NCI-H187 treated with DMSO at 0.1 percent for 48 hours (cell line): ENCODE measurements around the gene EXTL1.

Experiments
- DNase-seq: peaks from one replicate; lab custom pipeline; 2025; lab: John Stamatoyannopoulos, UW

The EXTL1 gene

DNA sequence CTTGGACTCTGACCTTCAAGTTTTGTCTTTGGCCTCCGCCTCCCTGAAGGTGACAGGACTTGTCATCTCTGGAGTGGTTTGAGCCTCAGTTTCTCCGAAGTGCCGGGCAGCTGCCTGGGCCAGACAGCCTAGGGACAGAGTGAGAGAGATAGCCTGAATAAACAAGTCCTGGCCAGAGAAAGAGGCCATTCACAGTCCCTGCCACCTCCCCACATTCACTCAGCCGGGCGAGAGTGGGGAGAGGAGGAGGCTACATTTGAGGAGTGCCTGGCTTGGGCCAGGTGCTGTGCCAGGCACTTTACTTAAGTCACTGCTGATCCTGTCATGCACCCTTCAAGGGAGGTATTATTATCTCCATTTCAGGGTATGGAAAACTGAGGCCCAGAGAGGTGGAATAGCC lies 3.5 kb downstream of the EXTL1 start:
- no peak for DNase-seq

DNA sequence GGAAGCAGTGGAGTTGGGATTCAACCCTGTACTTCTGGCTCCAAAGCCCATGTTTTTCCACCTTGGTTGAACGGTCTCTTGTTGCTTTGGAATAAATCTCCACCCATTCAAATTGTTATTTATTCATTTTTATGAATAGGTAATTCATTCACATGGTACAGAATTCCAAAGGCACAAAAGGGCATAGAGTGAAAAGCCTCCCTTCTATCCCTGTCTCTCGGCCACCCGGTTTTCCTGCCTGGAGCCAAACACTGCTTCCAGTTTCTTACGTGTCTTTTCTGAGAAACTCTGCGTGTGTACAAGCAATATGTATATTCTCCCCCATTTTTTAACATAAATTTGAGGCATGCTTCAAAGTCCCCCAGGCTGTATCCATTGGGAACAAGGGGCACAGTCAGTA lies 3.9 kb downstream of the EXTL1 start:
- DNase-seq = no peak

DNA sequence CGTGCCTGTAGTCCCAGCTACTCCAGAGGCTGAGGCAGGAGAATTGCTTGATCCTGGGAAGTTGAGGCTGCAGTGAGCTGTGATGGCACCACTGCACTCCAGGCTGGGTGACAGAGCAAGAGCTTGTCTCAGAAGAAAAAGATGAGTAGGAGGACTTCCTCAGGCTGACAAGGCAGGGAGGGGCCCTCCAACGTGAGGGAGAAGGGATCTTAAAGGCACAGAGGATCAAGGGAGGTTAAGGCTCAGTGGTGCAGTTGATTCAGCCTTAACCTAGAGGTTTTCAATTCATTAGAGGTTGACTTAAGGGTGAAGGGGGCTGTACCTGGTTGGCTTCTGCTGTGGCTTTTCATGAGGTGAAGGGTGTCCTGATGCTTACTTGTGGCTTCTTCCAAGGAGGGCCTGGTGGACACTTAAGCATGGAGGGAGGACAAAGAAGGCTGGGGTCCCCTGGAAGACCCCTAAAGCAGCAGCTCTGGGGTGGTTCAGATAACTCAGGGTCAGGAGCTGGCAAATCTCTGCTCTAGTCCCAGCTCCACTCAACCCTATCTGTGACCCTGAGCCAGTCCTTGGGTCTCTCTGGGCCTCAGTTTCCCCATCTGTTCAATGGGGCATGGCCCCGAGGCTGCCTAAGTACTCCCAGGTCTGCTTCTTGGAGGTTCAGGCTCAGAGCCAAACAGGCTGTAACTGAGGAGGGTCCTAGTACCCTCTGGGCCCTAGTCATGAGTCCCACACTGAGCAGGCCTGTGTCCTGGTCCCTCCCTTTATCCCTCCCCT lies 6.3 kb downstream of the EXTL1 start:
- DNase-seq = no peak

DNA sequence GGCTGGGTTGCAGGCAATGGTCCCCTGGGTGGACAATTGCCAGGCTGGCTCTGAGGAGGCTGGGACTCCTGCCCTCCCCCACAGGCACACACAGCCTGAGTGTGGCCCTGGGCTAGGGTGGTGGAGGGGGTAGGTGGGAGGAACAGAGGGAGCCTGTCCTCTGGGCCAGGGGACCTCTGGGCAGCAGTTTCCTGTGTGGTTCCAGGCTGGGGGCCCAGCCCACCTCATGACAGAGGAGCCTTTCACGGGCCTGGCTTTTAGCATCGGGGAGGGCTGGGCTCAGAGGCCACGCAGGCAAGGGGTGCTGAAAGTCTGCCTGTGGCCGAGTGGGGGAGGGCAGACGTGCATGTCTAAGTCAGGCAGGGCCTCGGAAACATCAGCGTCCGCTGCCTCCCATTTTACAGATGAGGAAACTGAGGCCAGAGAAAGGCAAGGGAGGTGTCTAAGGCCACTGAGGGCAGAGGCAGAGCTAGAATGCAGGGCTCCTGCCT lies 7.0 kb downstream of the EXTL1 start:
- DNase-seq = no peak

DNA sequence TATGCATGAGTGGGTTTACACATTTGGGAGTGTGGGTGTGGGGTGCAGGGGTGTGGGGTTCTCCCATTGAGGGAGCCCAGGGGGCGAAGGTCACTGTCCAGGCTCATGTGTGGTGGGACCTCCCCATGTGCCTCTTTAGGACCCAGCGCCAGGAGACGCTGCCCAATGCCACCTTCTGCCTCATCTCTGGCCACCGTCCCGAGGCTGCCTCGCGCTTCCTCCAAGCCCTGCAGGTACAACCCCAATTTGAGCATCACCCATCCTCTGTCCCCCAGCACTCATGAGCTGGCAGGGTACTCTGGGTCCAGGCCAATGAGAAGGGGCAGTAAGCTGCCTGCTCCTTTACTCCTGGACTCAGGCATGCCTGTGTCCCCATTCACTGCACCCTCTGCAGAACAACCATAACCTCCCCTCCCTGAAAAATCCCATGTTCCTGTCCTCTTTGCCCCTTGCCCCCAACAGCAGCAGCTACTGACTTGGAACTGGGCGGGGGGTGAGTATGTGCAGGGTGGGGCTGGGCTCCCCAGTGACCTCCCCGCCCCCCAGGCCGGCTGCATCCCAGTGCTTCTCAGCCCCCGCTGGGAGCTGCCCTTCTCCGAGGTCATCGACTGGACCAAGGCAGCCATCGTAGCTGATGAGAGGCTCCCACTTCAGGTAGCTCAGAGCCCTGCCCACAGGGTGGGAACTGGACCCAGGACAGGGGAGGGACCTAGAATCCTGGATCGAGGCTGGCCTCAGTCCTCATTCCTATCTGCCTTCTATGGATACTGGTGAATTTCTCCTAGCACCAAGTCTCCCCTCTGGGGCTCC lies 7.7 kb downstream of the EXTL1 start:
- DNase-seq = no peak

DNA sequence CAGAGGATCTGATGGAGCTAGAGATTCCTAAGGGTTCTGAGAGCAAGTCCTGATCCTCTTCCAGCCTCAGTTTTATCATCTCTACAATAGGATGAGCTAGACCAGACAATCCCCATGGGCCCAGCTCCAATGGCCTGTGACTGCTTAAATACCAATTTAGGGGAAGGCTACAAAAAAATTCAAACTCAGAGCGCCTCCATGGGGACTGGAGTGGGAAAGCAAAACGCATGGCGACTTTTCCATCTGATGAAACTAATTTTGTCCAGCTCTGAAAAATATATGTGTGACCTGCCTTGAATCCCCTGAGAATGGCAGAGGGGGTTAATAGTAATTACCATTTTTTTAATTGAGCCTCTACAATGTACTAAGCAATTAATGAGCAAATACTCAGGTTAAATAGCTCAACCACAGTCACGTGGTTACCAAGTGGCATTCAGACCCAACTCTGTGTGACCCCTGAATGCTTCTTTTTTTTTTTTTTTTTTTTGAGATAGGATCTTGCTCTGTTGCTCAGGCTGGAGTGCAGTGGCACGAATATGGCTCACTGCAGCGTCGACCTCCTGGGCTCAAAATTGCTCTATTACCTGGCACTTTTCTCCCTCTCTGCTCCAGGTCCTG lies 8.4 kb downstream of the EXTL1 start:
- no peak for DNase-seq

DNA sequence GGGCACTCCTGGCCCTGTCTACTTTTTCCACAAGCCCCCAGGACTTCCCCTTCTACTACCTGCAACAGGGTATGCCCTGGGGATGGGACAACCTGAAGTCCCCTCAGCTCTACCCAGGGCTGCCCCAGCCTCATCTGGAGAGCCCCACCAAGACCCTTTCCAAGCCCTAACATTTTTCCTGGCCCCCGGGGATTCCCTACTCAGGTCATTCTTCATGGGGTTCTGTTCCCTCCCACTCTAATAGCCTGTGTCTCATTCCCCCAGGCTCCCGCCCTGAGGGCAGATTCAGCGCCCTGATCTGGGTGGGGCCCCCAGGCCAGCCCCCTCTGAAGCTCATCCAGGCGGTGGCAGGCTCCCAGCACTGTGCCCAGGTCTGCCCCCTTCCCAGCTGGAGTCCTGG lies 9.6 kb downstream of the EXTL1 start:
- DNase-seq = no peak

DNA sequence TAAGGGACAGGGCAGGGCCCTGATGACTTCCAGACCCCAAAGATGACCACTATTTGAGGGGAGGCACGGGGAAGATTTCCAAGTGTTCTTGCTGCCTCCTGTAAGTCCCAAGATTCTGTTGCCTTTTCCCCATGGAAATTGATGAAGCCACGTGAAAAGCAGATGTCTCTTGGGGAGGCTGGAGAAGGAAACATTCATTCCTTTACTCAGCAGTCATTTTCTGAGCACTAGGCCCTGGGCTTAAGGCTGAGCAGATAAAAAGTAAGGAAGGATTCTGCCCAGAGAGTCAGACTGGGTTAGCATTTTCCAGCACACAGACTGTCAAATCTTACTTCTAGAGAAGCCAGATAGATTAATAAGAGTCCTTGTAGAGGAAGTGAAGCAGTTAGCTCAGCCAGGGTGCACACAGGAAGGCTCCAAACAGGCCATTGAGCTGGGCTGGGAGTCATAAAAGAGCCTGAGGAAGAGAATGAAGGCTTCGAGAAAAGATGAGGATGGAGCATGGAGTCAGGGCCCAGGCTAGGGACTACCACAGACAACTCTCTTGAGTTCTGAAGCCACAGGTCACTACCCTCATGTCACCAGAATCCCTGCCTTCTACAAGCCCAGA lies 10.1 kb downstream of the EXTL1 start:
- no peak for DNase-seq

DNA sequence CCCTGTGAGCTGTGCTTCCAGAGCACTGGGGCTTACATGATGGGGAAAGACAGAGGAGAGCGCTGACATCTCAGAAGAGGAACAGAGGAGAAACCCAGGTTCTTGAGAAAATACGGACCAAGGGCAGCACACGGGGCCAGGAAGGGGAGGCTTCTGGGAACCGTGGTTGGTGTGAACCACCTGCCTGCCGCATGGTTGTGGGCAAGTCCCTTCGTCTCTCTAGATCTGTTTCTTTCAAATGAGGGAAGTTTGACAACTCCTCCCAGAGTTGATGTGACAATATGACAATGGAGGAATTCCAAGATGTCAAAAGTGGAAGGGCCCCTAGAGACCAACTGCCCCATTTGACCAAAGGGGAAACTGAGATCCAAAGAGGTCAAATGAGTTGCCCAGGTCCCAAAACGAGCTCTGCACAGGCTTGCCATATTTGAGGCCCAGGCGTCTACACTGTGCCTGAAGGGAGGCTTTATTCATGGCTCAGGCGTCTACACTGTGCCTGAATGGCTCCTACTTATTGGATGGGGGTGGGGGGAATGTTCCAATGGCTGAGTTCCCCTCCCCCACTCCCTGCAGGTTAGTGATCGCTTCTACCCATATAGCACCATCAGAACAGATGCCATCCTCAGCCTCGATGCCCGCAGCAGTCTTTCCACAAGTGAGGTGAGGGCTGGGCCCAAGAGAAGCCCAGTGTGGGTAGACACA lies 11.2 kb downstream of the EXTL1 start:
- no peak for DNase-seq

DNA sequence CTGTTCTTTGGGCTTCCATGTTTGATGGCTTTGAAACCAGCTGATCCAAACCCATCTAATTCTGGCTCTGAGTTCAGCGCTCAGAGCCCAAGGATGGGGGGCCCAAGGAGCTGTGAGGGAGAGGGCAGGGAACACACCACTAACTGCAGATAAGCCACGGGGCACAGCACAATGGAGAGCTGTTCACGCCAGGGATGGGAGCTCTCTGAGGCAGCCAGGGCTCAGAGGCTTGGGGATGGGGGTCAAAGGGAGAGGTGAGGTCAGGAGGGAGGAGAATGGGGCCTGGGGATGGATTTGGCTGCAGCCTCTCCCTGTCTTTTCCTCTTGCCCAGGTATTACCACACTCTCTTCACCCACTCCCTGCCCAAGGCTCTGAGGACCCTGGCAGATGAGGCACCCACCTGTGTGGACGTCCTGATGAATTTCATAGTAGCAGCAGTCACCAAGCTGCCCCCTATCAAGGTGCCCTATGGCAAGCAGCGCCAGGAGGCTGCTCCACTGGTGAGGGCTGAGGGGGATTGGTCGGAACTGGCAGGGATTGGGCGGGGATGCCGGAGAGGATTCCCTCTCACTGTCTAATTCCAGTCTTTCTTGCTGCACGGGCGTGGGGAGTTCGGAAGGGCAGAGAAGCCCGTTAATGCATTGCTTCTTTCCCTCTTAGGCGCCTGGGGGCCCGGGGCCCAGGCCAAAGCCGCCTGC lies 13.1 kb downstream of the EXTL1 start:
- DNase-seq = no peak

DNA sequence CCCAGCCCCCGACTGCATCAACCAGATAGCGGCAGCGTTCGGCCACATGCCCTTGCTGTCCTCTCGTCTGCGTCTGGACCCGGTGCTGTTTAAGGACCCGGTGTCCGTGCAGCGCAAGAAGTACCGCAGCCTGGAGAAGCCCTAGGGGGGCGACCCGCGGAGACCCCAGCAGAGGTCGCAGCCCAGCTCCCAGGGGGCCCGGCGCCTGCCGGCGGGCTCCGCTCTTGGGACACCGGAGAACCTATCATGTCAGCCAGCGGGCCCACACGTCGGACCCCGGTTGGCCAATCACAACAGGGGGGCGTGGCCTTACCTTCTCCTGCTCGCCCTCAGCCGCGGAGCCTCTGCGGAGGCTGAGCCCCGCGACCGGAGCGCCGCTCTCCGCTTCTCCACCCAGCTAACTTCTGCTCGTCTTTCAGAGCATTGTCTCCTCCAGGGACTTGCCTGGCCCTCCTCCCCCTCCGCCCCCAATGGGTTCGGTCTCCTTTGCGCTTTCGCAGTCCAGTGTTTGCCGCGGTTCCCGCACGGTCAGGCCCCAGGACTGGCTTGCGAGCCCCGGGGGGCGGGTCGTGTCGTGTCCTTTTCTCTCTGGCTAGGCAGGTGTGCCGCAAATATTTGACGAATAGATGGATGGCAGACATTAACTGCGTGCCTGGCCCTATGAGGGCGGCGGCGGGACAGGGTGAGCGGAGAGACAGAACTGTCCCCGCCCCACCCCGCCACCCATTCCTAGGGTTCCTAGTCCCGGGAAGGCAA lies 13.8 kb downstream of the EXTL1 start:
- peak; percentile 59 for DNase-seq

DNA sequence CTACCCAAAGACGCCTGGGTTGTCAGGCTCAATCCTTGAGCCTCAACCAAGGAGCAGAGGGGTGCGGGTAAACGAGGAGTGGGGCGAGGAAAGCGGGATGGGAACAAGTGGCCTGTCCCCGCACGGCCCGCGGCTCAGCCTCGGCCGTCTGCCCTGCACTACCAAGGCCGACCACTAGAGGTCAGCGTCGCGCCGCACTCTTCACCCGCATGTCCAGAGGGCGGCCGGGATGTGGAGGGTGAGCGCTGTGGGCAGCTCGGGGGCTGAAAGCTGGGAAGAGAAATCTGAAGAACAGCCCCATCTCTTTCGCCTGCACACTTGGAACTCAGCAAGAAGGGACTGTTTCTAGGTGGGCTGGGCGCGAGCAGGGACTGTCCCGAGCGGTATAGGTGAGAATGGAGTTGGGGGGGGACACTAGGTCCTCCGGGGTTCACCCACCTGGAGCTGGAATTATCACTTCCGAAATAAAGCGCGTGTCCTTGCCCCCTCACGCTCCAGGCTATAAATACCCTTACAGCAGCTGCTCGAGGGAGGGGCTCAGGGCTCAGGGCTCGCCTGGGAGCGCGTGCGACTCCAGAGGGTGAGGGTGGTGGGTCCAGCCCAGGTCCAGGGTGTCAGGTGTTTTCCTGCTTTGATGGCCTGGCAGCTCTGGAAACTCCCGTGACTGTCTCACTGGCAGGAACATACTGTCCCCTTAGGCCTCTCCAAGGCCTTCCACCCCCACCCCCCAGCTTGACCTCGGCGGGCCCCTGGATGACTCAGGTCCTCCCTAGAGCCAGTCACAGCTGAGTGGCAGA lies 14.6 kb downstream of the EXTL1 start:
- DNase-seq = no peak

DNA sequence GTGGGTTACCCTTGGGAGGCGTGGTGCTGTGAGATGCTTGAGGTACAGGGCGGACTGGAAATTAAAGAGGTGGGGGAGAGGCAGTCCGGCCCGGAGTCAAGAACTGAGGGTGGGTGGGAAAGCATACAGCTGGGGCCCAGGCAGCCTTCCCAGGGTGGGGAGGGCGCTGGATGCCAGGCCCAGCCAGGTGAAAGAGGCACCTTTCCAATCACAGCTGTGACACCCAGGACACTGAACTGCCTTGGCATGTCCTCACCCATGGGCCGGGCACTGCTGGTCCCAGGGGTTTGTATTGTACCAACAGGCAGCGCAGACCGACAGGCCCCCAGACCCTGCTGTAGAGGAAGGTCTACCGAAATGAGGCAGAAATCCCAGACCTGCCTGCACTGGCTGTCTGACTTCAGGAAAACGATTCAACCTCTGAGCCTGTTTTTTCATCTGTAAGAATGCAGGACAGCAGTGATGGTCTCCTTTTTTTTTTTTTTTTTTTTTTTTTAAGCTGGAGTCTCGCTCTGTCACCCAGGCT lies 15.2 kb downstream of the EXTL1 start:
- no peak for DNase-seq

DNA sequence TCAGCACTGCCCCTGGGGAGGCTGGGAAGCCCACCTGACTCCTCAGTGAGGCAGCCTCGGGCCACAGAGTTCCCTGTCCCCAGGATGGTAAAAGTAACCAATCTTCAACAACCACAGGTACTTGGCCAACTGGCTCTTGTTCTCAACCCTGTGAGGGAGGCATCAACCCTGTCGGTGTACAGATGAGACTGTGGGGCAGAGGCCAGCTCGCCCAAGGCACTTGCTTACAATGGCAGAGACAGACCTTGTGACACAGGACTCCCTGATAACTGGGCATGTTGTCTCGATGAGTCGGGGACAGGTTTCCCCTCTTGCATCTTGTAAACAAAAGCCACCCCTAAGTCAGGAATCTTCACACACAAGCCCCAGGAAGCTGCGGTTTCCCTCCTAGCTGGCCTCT lies 16.3 kb downstream of the EXTL1 start:
- DNase-seq = no peak

DNA sequence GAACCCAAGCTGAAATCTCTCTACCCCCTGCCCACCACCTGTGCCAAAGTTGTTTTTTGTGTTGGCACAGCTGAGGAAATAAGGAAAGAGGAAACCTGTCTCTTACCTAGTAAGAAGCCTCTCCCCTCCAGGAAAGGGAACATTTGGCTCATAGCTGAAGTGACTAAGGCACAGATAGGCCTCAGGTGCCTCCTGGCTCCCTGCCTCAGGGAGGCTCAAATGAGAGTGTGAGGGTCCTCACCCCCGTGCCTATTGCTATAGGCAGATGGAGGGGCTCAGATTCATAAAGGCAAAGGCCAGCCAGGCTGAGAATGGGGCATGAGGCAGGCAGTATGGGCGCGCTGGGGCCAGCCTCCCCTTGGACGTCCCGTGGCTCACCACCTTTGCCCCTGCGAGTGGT lies 16.9 kb downstream of the EXTL1 start:
- no peak for DNase-seq

DNA sequence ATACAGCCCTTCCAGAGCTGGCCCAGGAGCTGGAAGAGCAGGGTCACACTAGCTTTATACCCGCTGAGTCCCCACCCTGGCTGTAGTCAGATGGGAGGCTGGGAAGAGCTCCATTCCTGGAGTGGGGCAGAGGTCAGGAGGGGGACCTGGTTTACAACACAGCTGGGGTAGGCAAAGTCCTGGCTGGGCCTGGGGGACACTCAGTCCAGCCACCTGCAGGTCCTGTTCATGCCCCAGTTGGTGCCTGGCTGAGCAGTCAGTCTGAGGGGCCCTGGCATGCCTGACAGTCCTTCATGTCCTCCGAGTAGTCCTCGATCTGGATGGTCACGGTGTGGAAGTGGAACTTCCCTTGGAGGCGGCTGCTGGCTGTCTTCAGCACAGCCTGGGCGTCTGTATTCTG lies 17.3 kb downstream of the EXTL1 start:
- no peak for DNase-seq

DNA sequence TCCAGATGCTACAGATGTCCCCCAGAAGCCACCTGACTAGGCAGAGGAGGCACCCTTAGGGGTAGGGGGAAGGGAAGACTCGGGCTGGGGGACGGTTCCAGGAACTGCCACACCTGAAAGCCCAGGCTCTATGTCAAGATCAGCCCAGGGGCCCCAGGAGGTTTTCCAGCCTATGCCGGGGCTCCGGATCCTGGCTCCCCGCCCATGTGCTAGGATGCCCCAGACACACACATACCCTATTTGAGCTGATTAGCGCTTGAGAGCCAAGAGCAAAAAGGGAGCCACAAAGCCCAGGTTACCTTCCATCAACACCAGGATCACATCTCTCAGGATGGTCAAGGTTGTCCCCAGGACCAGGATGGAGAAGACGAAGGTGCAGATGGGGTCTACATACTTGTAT lies 19.8 kb downstream of the EXTL1 start:
- no peak for DNase-seq

DNA sequence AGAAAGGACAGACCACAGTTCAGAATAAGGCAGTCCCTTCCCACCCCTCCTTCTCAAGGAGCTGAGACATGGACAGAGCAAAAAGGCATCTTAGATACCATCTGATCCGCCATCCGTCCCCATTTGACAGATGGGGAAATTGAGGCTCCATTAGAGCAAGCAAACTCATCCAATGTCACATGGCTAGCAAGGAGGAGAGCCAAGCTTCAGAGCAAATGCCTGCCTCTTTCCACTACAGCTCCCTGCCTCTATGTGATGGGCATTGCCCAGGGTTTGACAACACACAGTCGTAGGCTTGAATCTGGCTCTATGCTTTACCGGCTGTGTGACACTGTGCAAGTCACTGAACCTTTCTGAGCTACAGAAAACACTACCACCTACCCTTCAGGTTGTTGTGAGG lies 20.4 kb downstream of the EXTL1 start:
- DNase-seq = no peak

DNA sequence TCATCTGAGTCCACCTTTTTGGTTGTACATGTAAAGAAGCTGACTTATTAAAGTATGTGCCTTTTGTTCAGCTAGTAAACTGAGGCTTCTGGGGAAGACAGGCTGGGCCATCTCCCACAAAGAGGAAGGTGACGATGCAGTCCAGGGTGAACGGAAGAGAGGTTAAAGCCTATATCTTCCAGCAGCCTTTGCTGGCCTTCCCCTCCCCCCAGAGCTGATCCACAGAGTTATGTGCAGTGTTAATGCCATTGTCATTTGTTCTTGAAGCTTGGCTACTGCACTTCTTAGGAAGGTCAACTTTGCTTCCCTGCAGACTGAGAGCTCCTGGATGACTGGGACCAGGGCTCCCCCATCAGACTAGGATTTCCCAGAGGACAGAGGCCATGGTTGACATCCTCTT lies 22.2 kb downstream of the EXTL1 start:
- DNase-seq = no peak
